Fibroblast of villous mesenchyme (primary cell): Measurements from ENCODE around the gene OSBPL8. TPM values are rescaled to one million over a fixed set of nuclear protein-coding genes. Genes with fewer than 3 reads are reported as not detected.
A peak's percentile ranks its signal among the peaks of the same experiment; 100 is the strongest.

Source experiments
- DNase-seq: peaks from one replicate; pipeline ENCODE4 v3.0.0-alpha.2; 2010; ENCODE audit warnings: low read depth
- H3K4me3 ChIP-seq: 2 replicates; pipeline ENCODE4 v1.5.1; 2011; ENCODE audit warnings: low read depth, mild to moderate bottlenecking, low read length
- total RNA-seq: library from RNA; depleted of rRNA; stranded (reverse); fragments of >200 nt; gene quantifications from 2 replicates; pipeline ENCODE4 v1.2.3, GENCODE V29; 2012
- TF ChIP-seq, protein P1 (sequence below): IDR thresholded peaks from 2 replicates; pipeline ENCODE4 v1.5.1; 2012; ENCODE audit warnings: low read depth, mild to moderate bottlenecking, low read length; ENCODE audit not compliant: insufficient read depth

The OSBPL8 gene
- total RNA-seq, 1 donor, result 135 TPM

DNA sequence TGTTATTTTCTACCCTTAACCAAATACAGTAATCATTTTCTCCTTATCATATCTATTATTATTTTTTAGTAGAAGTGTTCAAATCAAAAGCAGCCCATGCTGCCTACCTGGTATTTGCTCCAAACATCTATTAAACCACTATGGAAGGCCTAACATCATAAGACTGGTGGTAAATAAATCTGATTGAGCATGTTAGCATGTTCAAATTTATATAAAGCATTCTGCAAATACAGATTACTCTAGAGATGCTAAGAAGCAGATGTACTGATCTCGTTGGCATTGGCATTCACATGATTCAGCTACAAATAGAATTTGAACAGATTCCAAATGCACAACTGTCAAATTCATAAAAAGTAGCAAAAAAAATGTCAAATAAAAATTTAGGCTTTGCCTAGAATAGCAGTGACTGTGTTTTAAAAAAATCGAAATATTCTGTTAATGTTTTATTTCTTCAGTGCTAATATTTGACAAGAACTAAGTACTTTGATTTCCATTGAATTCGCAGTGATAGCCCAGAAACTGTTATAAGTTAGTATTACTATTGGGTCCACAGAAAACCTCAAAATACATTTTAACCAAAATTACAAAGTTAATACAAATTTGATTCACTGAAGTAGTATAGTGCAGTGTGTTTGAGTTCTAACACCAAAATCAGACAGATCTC lies 9.4 kb upstream of the OSBPL8 start:
- TF ChIP-seq, protein P1, sequence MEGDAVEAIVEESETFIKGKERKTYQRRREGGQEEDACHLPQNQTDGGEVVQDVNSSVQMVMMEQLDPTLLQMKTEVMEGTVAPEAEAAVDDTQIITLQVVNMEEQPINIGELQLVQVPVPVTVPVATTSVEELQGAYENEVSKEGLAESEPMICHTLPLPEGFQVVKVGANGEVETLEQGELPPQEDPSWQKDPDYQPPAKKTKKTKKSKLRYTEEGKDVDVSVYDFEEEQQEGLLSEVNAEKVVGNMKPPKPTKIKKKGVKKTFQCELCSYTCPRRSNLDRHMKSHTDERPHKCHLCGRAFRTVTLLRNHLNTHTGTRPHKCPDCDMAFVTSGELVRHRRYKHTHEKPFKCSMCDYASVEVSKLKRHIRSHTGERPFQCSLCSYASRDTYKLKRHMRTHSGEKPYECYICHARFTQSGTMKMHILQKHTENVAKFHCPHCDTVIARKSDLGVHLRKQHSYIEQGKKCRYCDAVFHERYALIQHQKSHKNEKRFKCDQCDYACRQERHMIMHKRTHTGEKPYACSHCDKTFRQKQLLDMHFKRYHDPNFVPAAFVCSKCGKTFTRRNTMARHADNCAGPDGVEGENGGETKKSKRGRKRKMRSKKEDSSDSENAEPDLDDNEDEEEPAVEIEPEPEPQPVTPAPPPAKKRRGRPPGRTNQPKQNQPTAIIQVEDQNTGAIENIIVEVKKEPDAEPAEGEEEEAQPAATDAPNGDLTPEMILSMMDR, result no peak
- H3K4me3 ChIP-seq, result no peak overlapping the region

DNA sequence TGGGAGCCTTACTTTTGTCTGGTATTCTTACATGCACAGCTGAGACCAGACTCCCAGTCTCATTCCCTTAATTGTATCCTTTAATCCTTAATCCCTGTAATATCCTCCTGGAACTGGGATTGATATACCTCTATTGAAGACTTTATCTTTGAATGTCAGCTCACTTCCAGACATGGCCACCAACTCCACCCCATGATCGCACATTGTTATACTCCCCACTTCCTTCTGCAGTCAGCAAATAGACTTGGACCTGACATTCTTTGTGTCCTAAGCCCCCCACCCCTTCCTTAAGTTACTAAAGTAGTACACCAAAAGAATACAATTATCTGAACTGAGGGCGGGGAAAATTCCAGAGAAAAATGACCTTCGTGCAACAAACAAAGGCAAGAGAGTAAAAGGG lies 8.6 kb upstream of the OSBPL8 start:
- no peak for DNase-seq
- no peak overlapping the region for H3K4me3 ChIP-seq
- TF ChIP-seq, protein P1, result no peak

More for the DNA sequence above, 9.4 kb upstream of the OSBPL8 start:
- no peak for DNase-seq

DNA sequence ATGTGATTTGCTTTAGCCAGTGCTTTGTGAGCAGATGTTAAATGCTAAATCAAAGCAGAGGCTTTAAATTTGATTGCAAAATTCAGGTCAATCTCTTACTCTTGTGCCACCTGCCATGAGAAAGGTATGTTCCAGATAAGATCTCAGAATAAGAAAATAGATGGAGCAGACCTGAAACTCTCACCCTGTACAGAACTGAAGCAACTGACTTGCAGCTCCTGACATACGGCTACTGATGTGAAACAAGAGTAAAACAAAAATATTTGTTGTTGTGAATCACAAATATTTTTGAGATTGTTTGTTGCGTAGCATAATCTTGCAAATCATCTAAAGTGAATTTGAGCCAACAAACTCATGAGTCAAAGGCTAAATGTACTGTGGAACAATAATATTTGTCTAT lies 3.5 kb upstream of the OSBPL8 start:
- TF ChIP-seq, protein P1, result no peak
- H3K4me3 ChIP-seq, result no peak overlapping the region
- peak; percentile 38 for DNase-seq

DNA sequence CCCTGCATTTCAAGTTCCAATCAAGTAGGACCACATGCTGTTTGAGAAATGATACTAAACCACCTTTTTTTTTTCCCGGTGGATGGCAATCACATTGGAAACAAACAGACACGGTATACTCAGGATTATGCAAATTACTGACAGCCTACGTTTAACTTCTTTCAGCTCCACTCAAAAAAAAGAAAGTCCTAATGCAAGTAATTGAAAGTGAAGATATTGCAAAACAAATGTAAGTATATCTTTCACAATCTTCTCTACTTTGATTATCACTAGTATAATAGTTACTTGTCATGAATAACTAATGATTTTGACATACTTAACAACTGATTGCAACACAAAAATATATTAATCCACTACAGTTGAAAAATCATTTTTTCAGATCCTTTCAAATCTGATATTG lies 2.6 kb upstream of the OSBPL8 start:
- H3K4me3 ChIP-seq, result no peak overlapping the region
- no peak for DNase-seq
- TF ChIP-seq, protein P1, result no peak

DNA sequence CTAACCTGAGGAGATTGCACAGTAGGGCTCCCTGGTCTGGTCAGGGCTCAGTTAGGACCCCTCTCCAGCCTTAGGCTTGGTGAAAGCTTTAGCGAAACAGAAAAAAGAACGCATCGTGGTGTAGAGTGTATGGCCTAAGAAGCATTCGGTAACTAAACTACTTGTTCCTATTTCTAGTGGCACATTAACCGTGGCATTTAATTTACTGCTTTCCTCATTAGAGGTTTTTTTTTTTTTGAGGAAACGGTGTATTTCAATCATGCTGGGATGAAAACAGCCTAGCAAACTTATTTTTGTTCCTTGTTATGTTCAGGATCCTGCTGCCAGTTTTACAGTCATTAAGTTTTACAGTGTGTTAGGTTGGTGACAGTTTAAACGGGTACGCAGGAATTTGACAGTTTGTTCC lies 518 bp upstream of the OSBPL8 start:
- peak overlapping the region; percentile 98 for H3K4me3 ChIP-seq
- no peak for DNase-seq
- TF ChIP-seq, protein P1, result no peak

DNA sequence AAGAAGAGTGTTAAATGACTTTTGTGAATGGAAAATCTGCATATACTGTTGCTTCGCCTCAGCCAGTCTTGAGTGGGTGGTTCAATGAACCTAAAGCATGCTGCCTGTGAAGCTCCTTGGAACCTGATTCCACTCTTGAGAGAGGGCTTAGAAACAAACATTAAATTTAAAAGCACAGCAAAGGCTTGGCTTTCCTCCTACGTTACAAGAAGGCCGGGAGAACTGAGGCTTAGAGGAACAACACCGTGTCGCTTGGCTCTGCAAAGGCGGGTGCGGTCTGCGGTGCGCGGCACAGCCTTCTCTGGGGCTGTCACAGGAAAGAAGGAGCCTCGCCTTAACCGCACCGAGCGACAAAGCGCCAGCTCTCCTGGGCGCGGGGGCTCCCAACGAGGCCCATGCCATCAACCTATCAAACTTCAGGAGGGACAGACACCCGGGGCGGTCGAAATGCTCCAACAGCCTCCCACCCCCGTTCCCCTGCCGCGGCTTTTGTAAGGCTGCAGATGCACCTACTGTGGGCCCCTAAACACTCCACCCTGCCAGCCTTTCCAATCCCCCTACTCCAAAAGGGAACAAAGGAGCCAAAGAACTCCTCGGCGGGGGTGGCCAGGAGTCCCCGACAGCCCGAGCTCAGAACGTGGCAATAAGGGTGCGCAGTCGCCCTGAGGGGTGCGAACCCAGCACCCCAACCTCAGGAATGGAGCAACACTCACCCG lies 729 bp downstream of the OSBPL8 start:
- DNase-seq, result peak; percentile 38
- peak overlapping the region; percentile 98 for H3K4me3 ChIP-seq
- TF ChIP-seq, protein P1, result no peak
